Muscle of leg (tissue), 11 donors: Measurements from ENCODE around the gene KIF2C. TPM values are rescaled to one million over a fixed set of nuclear protein-coding genes. Genes with fewer than 3 reads are reported as not detected.
"Not testable (repeated sequence)": the region's sequence is repeated elsewhere in the genome, so short reads cannot be mapped to it uniquely, and the experiment has no call there.

Experiments
- DNase-seq: peaks from one replicate; pipeline ENCODE4 v3.0.0; 2013
- H3K27ac ChIP-seq: one replicate; pipeline ENCODE4 v1.5.1; 2013; ENCODE audit warnings: mild to moderate bottlenecking, low read length, control low read depth
- H3K27me3 ChIP-seq: one replicate; pipeline ENCODE4 v1.6.1; 2013; ENCODE audit warnings: low read length; ENCODE audit not compliant: control insufficient read depth, insufficient read depth
- H3K36me3 ChIP-seq: one replicate; pipeline ENCODE4 v1.6.1; 2013; ENCODE audit warnings: low read length; ENCODE audit not compliant: control insufficient read depth, insufficient read depth
- H3K4me1 ChIP-seq: one replicate; pipeline ENCODE4 v1.6.1; 2013; ENCODE audit warnings: low read length; ENCODE audit not compliant: control insufficient read depth, insufficient read depth
- H3K4me3 ChIP-seq: one replicate; pipeline ENCODE4 v1.5.1; 2013; ENCODE audit warnings: low read length, control low read depth
- H3K9me3 ChIP-seq: replicated peaks from 2 replicates; pipeline ENCODE4 v1.6.1; 2013; ENCODE audit warnings: low read depth, low read length; ENCODE audit not compliant: control insufficient read depth
- WGBS: methylation state at CpG from one replicate; pipeline ENCODE4 v1.1.5; 2013; ENCODE audit warnings: missing lambda C conversion rate; ENCODE audit not compliant: insufficient coverage; 5-methylcytosine and 5-hydroxymethylcytosine counted together
- polyA plus RNA-seq, 8 donors: library from polyadenylated mRNA; unstranded; fragments of 120-200 nt; gene quantifications; one replicate each; pipeline versions ENCODE4 v1.2.1 to v1.2.3, GENCODE V29; 2013; ENCODE audit warnings: inconsistent platforms in 1 of 8, low replicate concordance in 1 of 8; ENCODE audit not compliant: insufficient read length in 8 of 8, insufficient read depth in 1 of 8
- total RNA-seq: library from RNA; stranded (reverse); fragments of 120-200 nt; gene quantifications from one replicate; pipeline ENCODE4 v1.2.4, GENCODE V29; 2013

KIF2C gene
- total and polyA plus RNA-seq, 9 donors, result 9.2 to 18.2 (median 13.0) TPM

DNA sequence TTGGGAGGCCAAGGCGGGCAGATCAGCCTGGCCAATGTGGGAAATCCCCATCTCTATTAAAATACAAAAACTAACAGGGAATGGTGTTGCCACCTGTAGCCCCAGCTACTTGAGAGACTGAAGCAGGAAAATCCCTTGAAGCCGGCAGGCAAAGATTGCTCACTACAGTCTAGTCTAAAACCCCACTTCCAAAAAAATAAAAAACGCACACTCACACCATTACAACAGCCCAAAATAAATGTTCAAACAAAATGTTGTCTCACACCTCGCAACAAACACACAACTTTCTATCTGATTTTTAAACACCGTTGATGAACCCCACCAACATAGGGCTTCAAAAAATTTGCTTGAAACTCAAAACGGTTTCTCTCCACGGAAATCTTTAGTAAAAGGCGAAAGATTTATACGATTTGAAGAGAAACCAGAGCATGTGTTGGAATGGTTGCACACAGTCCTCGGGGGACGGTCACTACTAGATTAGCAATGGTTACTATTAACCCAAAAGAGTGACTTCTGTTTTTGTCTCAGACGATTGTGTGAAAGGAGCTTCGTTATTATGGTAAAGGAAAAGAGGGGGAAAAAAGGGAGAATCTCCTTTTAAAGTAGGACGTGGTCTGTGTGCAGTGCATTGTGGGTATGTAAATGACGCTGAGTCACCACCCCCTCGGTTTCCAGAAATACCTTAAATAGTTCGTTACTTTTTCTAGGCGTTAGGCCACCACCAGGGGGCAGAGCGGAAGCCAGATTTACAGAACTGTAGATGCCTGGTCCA is 8.7 kb upstream of the KIF2C start, which contains the start of gene RNU5D-1:
RNU5D-1 (minus strand) TSS at position 430 of the 772 bp plus-strand sequence.
- DNase-seq, result peak; percentile 97
- no peaks in the 10 kb centered on the region for H3K9me3 ChIP-seq
- peaks cover 5% of the 10 kb centered on the region for H3K4me1 ChIP-seq
- peak within 1 kb of the TSS; percentile 18 for H3K4me3 ChIP-seq
- 14% methylated on average over 2 of the region's 19 CpGs for WGBS
- no peaks in the 10 kb centered on the region for H3K36me3 ChIP-seq
- peak within 1 kb of the TSS; percentile 95 for H3K27ac ChIP-seq
- H3K27me3 ChIP-seq, result no peaks in the 10 kb centered on the region

- H3K27ac ChIP-seq, result peak overlapping the region; percentile 3
- peak; percentile 67 for DNase-seq
- H3K4me1 ChIP-seq, result peaks cover 5% of the 10 kb centered on the region
- WGBS, result no CpG with 5 or more reads among the region's 1 CpG
- H3K4me3 ChIP-seq, result no peak overlapping the region
- H3K9me3 ChIP-seq, result no peaks in the 10 kb centered on the region
- H3K36me3 ChIP-seq, result no peaks in the 10 kb centered on the region
- H3K27me3 ChIP-seq, result no peaks in the 10 kb centered on the region
Observed at GRCh38 chr1:44733365-44733764, 6.3 kb upstream of the KIF2C start.

DNA sequence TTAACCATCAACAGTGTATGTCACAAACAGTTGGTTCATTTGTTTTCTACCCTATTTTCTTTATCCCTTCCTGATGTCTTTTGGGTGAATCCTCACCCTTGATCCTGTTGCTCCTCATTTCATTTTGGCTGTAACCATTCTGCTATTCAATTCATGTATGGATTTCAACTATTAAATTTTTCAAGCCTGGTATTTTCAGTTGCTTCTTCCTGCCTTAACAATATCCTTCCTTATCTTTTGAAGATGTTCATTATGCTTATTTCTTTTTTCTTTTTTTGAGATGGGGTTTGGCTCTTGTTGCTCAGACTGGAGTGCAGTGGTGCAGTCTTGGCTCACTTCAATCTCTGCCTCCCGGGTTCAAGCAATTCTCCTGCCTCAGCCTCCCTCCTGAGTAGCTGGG is 5.9 kb upstream of the KIF2C start:
- WGBS, result no CpG with 5 or more reads among the region's 1 CpG
- no peaks in the 10 kb centered on the region for H3K27me3 ChIP-seq
- peaks cover 5% of the 10 kb centered on the region for H3K4me1 ChIP-seq
- no peak overlapping the region for H3K4me3 ChIP-seq
- H3K9me3 ChIP-seq, result no peaks in the 10 kb centered on the region
- H3K27ac ChIP-seq, result peak overlapping the region; percentile 3
- DNase-seq, result no peak
- H3K36me3 ChIP-seq, result no peaks in the 10 kb centered on the region

DNA sequence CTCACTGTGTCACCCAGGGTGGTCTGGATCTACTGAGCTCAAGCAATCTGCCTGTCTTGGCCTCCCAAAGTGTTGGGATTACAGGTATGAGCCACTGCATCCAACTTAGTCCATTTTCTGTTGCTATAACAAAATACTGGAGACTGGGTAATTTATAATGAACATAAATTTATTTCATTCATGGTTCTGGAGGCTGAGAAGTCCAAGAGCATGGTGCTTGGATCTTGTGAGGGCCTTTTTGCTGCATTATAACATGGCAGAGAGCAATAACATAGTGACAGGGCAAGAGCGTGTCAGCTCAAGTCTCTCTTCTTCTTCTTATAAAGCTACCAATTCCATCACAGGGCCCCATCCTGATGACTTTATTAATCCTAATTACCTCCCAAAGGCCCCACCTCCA is 3.6 kb upstream of the KIF2C start:
- H3K27me3 ChIP-seq, result no peaks in the 10 kb centered on the region
- no peak overlapping the region for H3K27ac ChIP-seq
- H3K4me3 ChIP-seq, result no peak overlapping the region
- H3K9me3 ChIP-seq, result no peaks in the 10 kb centered on the region
- peaks cover 7% of the 10 kb centered on the region for H3K4me1 ChIP-seq
- no peak for DNase-seq
- no peaks in the 10 kb centered on the region for H3K36me3 ChIP-seq
- WGBS, result no CpG with 5 or more reads among the region's 1 CpG

- not testable (repeated sequence) for H3K9me3 ChIP-seq, DNase-seq, H3K27me3 ChIP-seq, H3K4me1 ChIP-seq, H3K36me3 ChIP-seq
- peak overlapping the region; percentile 99 for H3K27ac ChIP-seq
- no CpG with 5 or more reads among the region's 1 CpG for WGBS
- H3K4me3 ChIP-seq, result peak overlapping the region; percentile 82
Observed at GRCh38 chr1:44738953-44739306, 707 bp upstream of the KIF2C start.

DNA sequence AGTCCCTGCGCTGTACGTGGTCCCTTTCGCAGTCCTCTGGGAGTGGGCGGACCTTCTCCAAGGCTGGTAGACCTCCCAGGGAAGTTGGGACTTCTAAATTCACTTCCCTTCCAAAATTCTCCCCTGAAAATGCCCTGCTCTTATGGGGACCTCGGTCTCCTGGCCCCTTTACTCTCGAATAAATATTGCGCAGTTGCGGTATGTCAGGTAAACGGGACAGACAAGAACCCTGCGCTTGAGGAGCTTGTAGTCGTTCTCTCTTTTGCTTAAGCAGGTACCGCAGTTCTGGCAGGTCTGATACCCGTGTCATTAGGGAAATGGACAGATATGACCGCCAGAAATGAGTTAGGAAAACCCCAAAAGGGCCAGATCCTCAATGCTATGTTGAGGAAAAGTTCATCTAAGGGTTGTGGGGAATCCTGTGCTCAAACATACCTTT is 561 bp downstream of the KIF2C start:
- H3K36me3 ChIP-seq, result peaks cover 7% of the 10 kb centered on the region
- H3K4me1 ChIP-seq, result peaks cover 7% of the 10 kb centered on the region
- peak overlapping the region; percentile 82 for H3K4me3 ChIP-seq
- peak overlapping the region; percentile 75 for H3K27ac ChIP-seq
- no peak for DNase-seq
- H3K27me3 ChIP-seq, result no peaks in the 10 kb centered on the region
- no peaks in the 10 kb centered on the region for H3K9me3 ChIP-seq
- WGBS, result under 1% methylated on average over 12 of the region's 14 CpGs

DNA sequence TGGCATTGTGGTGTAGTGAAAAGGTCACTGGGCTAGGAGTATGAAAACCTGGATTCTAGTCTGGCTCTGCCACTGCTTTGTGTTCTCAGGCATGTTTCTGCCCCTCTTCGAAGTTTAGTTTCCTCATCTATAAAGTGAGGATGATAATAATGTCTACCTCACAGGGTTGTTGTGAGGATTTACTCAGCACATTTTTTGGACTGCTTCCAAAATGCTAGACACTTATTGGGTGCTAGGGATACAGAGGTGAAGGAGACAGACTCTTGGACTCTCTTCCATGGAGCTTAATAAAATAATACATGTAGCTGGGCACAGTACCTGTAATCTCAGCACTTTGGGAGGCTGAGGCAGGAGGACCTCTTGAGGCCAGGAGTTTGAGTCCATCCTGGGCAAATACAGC is 3.6 kb downstream of the KIF2C start:
- Histone ChIP-seq H3K27ac (no peak overlapping the region), H3K27me3 (no peaks in the 10 kb centered on the region), H3K36me3 (peaks cover 18% of the 10 kb centered on the region), H3K9me3 (no peaks in the 10 kb centered on the region), H3K4me1 (peaks cover 7% of the 10 kb centered on the region), H3K4me3 (no peak overlapping the region)
- DNase-seq, result no peak
- WGBS, result no CpG with 5 or more reads among the region's 1 CpG

GRCh38 chr1:44747878-44748277 is 8.2 kb downstream of the KIF2C start:
- no peak for DNase-seq
- no peaks in the 10 kb centered on the region for H3K9me3 ChIP-seq
- no peak overlapping the region for H3K27ac ChIP-seq
- H3K27me3 ChIP-seq, result no peaks in the 10 kb centered on the region
- H3K4me1 ChIP-seq, result no peaks in the 10 kb centered on the region
- WGBS, result 96% methylated on average over 3 of the region's 3 CpGs
- H3K36me3 ChIP-seq, result peaks cover 35% of the 10 kb centered on the region
- no peak overlapping the region for H3K4me3 ChIP-seq

DNA sequence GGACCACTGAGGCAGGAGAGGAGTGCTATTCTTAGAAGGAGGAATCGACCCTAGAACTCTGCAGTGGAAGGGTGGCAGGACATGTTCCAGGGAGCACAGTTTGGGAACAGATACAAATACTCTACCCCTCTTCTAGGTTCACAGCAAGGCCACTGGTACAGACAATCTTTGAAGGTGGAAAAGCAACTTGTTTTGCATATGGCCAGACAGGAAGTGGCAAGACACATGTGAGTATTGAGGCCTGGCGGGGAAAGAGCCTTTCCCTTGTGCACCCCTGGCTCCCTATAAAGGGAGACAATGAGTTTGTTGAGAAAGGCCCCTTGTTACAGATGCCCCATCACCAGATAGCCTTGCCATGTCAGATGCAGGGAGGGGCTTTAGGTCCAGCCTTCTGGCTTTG is 17.8 kb downstream of the KIF2C start:
- no peak for DNase-seq
- H3K27ac ChIP-seq, result no peak overlapping the region
- peaks cover 68% of the 10 kb centered on the region for H3K36me3 ChIP-seq
- WGBS, result no CpG with 5 or more reads among the region's 2 CpGs
- no peaks in the 10 kb centered on the region for H3K9me3 ChIP-seq
- H3K4me3 ChIP-seq, result no peak overlapping the region
- peaks cover 3% of the 10 kb centered on the region for H3K4me1 ChIP-seq
- no peaks in the 10 kb centered on the region for H3K27me3 ChIP-seq

- Histone ChIP-seq H3K27ac (no peak overlapping the region), H3K4me3 (no peak overlapping the region), H3K9me3 (no peaks in the 10 kb centered on the region), H3K4me1 (peaks cover 3% of the 10 kb centered on the region), H3K36me3 (peaks cover 71% of the 10 kb centered on the region), H3K27me3 (no peaks in the 10 kb centered on the region)
- DNase-seq, result peak; percentile 25
- 91% methylated on average over 11 of the region's 11 CpGs for WGBS
Observed at GRCh38 chr1:44759077-44759476, 19.4 kb downstream of the KIF2C start.
